ENCODE data around the gene NCOA1.
"Not testable (repeated sequence)": the region's sequence is repeated elsewhere in the genome, so short reads cannot be mapped to it uniquely, and the experiment has no call there.

The NCOA1 gene

DNA sequence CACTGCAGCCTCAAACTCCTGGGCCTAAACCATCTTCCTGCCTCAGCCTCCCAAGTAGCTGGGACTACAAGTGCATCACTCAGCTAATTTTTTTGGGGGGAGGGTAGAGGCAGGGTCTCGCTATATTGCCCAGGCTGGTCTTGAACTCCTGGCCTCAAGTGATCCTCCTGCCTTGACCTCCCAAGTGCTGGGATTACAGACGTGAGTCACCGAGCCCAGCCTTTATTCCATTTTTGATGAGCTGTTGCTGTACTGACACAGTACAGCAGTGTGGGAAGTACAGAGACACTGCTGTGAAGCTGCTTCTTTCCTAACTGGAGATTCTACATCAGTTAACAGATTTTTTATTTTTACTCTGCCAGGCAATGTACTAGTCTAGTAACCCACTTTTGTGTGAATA is 283.3 kb downstream of the NCOA1 start:
- DNase-seq (ENCODE audit: low read depth in 1 of 2, low spot score in 1 of 2): no peak

DNA sequence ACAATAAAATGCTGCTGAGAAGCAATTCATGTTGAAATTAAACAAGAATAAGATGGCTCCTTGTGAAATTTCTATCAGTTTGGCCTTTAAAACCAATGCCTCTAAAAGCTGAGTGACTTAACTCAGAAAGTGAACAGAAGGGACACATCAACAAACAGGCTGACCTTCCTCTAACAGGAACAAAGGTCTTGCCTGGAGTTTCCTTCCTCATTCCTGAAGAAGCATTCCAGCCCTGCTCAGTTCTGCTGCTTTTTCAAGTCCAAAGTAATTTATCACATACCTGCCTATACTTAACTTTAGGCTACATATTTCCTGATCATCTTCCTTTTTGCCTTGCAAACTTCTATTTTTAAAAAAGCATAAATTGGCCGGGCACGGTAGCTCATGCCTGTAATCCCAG is 288.1 kb downstream of the NCOA1 start:
- DNase-seq (ENCODE audit: low read depth in 1 of 2, low spot score in 1 of 2): no peak

DNA sequence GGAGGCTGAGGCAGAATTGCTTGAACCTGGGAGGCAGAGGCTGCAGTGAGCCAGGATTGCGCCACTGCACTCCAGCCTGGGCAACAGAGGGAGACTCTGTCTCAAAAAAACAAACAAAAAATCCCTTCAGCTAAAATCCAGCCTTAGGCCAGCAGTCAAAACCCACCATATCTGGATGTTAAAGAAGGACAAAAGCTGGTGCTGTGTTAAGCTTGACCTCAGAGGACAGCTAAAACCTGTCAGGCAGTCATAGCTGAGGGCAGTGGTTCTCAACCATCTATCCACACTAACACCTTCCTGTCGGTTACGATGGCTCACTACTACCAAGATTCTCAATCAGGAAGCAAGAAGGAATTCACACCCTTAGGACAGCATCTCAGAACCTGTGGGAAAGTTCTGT is 292.6 kb downstream of the NCOA1 start:
- DNase-seq (ENCODE audit: low read depth in 1 of 2, low spot score in 1 of 2): no peak

DNA sequence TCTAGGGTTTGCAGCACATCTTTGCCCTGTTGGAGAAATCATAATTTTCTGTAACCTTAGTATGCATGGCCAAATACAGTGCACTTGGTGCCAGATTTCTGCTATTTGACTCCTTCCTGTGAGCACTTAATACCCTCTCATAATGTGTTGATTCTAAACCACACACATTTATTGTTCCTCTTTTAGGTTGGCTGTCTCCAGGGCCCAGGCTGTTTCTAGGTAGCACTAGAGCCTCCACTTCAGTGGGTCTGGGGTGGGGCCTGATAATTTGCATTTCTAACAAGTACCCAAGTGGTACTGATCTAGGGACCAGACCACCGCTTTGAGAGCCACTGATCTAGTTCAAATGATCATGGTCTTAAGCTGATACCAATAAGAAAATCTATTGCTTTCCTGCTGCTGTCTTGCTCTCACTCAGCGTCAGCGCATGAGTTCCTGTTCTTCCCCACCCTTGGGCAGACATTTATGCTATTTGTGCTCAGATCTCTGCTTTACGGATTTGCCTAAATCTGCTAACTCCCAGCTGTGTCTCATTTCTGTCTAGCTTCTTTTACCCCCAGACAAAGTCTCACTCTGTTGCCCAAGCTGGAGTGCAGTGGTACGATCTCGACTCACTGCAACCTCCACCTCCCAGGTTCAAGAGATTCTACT is 294.7 kb downstream of the NCOA1 start:
- no peak for DNase-seq (ENCODE audit: low read depth in 1 of 2, low spot score in 1 of 2)

DNA sequence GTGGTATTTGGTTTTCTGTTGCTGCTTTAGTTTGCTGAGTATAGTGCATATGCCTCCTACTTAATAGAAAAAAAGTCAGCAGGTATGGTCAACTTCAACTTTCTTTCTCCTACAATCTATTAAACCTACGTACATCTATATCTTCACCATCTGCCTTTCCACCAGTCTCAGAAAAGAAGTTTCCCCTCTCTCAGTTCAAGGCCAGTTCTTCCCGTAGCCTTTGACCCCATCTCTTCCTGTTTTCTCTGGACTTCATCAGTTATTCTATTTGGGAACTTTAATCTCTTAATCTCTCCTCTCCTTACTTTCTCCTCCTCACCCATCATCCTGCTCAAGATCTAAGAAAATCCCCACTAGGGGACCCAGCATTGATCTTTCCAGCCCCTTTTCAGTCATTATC is 296.5 kb downstream of the NCOA1 start:
- no peak for DNase-seq (ENCODE audit: low read depth in 1 of 2, low spot score in 1 of 2)

DNA sequence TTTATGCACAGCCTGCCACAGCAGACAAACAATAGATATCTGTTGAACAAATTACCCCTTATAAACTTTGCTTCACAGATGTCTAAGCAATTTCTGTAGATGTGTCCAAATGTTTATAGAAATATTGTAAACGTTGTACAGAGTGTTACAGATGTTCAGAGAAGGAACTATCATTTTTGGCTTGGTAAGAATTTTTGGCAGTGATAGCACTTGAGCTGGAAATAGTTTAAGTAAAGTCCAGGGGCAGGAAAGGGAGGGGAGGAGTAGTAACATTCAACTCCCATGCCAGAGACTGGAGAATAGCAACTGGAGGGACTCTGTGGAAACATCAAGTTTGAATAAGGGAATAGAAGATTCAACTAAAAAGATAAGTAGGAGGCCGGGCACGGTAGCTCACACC is 297.8 kb downstream of the NCOA1 start:
- DNase-seq (ENCODE audit: low read depth in 1 of 2, low spot score in 1 of 2): no peak

DNA sequence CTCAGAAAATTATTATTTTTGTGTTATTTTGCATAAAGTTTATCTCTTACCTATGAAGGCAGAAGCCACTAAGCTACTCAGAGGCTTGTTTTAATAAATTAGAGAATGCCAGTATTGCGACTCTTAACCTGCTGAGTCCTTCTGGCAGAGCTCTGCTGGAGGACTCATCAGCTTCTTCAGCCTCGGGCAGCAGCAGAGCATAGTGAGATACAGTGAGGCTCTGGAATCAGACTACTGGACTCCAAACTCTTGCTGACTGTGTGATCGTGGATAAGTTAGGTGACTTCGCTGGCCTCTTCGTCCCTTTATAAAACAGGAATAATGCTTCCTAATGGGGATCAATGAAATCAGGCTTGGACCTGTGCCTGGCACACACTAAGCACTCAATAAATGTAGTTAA is 300.4 kb downstream of the NCOA1 start:
- no peak for DNase-seq (ENCODE audit: low read depth in 1 of 2, low spot score in 1 of 2)

DNA sequence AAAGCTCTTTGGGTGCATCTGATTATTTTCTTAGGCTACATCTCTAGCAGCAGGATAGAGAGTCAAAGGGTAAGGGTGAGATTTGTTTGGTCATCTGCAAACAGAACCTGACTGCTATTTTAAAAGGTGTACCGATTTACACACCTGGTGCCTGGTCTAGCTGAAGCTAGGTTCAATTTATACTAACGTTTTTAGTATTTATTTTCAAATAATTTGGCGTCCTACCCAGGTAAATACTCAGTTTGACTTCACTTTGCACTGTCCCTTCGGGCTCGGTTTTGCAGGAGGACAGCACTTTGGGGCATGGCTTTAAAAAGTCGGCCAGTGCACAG is 301.5 kb downstream of the NCOA1 start:
- no peak for DNase-seq (ENCODE audit: low read depth in 1 of 2, low spot score in 1 of 2)

DNA sequence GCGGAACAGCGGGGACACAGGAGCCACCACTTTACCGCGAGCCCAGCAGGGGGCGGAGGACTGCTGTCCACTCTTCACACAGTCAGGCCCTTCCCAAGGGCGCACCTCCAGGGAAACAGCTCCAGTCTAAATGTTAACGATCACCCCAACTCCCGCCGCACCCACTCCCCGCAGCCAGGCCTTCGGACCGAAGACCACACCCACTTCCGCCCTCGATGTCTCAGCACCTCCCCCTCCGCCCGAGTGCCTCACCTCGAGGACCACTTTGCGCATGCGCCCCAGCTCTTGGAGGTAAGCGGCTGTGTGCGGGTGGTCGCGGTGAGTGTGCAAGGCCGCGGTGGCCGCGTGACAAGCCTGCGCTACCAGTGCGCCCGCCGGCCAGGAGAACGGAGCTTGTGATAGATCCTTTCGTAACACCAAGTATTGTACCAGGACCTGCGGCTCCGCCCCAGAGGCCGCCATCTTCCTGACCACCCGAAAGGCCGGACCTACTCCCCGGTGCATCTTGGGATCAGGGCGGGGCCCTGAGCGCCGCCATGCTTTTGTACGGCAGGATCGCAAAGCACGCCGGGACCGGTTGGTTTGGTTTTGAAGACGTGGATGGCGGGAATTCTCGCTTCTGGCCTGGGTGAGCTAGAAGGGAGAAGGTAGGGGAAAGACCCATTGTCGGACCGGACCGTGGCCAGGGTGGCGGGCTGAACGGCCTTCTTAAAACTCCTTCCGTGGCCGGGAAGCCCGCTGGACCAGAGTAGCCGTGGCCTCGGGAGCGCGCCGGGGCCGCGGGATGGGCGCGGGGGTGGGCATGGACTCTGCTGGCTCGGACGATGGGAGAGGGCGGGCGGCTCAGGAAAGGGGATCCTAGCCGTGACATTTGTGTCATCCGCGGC is 302.1 kb downstream of the NCOA1 start, which contains the start of the genes CENPO and PTRHD1:
TSS of gene CENPO (plus strand) at position 552 of the 887 bp plus-strand sequence. CDS start 495 bp downstream, outside the sequence.
TSS of gene PTRHD1 (minus strand) at position 518 of the 887 bp plus-strand sequence. CDS start at position 504, 14 bp downstream.
- peak; percentile 89 to 93 for DNase-seq (ENCODE audit: low read depth in 1 of 2, low spot score in 1 of 2)

DNA sequence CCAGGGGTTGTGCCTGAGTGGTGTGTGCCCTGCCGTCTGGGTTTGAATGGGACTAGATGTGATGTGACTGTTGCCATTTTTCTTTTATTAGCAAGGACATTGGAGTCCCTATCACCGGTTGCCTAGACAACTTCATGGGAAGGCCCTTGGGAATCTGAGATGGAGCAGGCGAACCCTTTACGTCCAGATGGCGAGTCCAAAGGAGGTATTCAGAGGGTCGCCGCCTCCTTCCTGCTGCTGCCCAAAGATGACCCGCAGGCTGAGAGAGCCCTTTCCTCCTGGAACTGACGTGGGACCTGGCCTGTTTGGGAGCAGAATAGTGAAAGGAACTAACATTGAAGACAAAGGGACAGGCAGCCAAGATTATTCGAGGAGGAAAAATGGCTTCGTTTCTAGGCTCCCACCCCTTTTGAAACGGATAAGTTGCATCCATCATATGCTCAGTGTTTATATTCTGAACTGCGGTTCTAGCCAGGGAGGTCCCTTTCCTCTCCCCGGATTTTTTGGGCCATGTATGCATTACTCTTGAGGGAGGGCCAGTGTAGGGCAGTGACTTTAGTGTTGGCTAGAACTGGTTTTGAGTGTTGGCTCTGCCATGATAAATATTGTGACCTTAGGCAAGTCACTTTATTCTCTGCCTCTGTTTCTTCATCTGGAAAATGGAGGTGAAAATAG is 302.8 kb downstream of the NCOA1 start:
- DNase-seq (ENCODE audit: low read depth in 1 of 2, low spot score in 1 of 2): peak in 1 of 2 donors; percentile 1

DNA sequence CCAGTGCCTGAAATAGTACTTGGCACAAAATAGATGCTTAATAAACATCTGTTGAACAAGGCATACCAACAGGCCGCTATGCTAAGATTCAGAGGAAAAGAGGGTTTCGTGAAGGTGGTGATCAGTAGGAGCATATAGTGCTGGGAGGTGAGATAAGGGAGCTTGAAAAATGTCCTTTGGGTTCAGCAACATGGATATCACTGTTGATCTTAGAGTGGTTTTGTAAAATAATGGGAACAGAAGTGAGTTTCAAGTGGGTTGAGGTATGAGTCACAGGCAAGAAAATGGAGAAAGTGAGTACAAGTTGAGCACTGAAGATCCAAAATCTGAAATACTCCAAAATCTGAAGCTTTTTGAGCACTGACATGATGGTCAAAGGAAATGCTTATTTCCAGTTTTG is 306.6 kb downstream of the NCOA1 start:
- DNase-seq (ENCODE audit: low read depth in 1 of 2, low spot score in 1 of 2): no peak

DNA sequence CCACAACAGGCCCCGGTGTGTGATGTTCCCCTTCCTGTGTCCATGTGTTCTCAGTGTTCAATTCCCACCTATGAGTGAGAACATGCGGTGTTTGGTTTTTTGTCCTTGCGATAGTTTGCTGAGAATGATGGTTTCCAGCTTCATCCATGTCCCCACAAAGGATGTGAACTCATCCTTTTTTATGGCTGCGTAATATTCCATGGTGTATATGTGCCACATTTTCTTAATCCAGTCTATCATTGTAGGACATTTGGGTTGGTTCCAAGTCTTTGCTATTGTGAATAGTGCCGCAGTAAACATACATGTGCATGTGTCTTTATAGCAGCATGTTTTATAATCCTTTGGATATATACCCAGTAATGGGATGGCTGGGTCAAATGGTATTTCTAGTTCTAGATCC is 309.4 kb downstream of the NCOA1 start:
- not testable (repeated sequence) for DNase-seq (ENCODE audit: low read depth in 1 of 2, low spot score in 1 of 2)

DNA sequence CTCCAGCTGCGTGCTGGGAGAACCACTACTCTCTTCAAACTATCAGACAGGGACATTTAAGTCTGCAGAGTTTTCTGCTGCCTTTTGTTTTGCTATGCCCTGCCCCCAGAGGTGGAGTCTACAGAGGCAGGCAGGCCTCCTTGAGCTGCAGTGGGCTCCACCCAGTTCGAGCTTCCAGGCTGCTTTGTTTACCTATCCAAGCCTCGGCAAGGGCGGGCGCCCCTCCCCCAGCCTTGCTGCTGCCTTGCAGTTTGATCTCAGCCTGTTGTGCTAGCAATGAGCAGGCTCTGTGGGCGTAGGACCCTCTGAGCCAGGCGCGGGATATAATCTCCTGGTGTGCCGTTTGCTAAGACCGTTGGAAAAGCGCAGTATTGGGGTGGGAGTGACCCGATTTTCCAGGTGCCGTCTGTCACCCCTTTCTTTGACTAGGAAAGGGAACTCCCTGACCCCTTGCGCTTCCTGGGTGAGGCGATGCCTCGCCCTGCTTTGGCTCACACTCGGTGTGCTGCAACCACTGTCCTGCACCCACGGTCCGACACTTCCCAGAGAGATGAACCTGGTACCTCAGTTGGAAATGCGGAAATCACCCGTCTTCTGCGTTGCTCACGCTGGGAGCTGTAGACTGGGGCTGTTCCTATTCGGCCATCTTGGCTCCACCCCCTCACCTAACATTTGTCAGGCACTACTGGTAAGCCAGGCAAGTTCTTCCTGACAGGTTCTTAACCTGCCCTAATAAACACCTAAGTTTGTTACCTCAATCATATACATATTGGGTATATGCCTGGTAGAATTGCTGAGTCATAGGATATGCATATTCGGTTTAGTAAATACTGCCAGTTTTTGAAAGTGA is 315.0 kb downstream of the NCOA1 start:
- not testable (repeated sequence) for DNase-seq (ENCODE audit: low read depth in 1 of 2, low spot score in 1 of 2)

DNA sequence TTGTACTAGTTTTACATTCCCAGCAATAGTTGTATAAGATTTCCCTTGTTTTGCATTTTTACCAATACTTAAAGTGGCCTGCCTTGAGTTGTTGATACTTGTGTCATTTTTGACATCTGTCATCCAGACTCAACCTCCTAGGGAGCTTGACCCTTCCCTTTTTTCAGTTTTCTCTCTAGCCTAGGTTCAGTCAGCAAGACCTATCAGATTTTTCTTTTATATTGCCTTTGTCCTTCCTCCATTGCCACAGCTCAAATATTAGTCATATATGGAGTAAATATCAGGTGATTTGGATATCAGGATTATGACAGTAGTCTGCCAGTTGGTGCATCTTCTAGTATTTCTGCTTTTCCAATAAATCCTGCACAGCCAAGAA is 315.6 kb downstream of the NCOA1 start:
- no peak for DNase-seq (ENCODE audit: low read depth in 1 of 2, low spot score in 1 of 2)

DNA sequence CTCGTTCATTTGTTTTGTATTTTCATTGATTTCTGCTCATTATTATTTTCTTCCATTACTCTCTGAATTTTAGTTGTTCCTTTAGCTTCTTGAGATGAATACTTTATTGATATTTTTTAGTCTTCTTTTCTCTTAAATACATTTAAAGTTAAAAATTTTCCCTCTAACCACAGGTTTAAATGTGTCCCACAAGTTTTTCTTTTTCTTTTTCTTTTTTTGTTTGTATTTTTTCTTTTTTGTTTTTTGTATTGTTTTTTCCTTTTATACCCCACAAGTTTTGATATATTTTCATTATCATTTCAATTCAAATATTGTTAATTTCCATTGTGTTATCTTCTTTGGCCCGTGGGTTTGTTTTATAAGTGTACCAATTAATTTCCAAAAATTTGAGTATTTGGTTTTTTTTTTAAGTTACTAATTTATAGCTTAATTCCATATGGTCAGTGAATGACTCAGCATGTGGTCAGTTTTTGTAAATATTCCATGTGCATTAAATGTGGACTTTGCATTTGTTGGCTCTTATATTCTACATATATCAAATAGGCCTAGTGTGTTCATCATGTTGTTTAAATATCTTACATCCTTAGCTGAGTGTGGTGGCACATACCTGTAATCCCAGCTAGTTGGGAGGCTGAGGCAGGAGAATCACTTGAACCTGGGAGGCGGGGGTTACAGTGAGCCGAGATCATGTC is 318.4 kb downstream of the NCOA1 start:
- DNase-seq (ENCODE audit: low read depth in 1 of 2, low spot score in 1 of 2): no peak

DNA sequence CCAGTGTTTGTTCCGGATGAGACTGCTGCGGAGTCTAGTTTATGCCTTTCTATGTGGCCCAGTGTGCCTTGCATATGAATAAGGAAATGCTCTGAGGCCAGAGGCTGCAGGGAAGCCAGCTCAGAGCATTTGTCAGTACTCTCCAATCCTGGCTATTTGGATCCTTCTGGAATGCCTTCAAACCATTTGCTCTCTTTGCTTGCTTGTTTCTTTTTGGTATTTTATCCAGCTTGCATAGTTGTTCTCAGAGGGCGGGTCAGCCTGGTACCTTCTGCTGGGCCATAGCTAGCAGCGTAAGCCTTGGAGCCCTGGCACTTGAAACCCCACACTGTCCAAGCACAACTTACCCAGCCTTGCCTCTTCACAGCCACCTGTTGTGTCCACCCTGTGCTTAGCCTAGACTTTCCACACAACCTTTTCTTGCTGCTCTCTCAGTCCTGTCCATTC is 322.7 kb downstream of the NCOA1 start:
- DNase-seq (ENCODE audit: low read depth in 1 of 2, low spot score in 1 of 2): no peak

DNA sequence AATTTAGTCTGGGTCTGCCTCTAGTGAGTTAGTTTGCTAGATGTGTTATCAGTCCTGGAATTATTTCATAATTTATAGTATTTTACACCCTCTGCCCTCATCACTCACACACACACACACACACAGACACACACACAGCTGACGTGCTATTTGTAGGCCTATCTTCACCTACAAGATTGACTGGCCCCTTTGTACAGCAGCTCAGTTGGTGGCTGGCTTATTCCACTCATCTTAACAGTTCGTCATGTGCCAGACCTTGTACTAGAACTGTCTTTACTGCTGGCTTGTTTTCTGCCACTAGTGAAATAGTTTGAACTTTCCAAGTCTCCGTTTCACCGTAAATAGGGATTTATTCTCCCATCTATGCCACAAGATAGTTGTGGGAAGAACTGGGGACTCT is 323.5 kb downstream of the NCOA1 start:
- DNase-seq (ENCODE audit: low read depth in 1 of 2, low spot score in 1 of 2): no peak

DNA sequence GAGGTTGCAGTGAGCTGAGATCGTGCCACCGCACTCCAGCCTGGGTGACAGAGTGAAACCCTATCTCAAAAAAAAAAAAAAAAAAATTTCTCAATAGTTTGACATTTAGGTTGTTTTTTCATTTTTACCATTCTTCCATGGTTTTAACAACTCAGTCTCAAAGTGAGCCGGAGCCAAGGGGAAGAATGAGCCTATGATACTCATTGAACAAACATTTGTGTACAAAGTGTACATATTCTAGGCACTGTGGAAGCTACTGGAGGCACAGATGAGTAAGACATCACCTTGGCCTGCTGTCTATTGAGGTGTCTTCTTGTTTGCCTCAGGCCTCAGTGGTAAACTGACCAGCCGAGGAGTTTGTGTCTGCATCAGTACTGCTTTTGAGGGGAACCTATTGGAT is 324.1 kb downstream of the NCOA1 start:
- DNase-seq (ENCODE audit: low read depth in 1 of 2, low spot score in 1 of 2): no peak

DNA sequence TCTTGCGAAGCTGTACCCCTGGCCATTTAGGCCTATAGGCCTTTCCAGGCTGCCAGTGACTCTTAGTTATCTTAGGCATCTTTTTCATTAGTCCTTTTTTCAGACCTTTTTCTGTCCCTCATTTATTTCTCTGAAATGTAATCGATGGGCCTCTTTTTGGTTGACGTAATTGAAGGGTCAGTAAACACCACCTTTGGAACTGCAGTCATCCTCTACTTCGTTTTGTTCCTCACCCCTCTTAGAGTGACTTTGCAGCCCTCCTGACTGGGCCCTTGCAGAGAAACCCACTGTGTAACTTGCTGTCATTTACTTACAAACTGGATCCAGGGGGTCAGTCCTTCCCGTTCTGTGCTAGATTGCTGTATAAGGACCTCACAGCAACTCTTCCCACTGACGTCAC is 325.4 kb downstream of the NCOA1 start:
- no peak for DNase-seq (ENCODE audit: low read depth in 1 of 2, low spot score in 1 of 2)

DNA sequence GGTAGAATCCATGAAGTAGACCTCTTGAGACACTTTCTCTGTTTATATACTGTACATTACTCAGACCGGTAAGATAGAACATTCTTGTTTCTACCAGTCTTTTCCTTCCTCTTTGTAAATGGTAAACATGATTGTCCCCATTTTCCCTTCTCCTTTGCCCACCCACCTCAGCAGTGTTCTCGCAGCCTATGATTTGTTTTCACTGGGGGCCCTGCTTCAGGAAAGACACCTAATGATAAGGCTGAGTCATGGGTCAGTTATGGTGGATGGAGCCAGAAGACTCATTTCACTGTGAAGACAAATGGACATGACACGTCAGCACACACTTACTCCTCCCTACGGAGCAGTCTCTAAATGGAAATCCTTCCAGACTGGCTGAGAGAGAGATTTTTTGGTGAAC is 325.8 kb downstream of the NCOA1 start:
- no peak for DNase-seq (ENCODE audit: low read depth in 1 of 2, low spot score in 1 of 2)

All from activated CD4-positive, alpha-beta T cell treated with anti-CD3 and anti-CD28 coated beads, Interleukin-2, amount 50 U/mL, for 24 hours (primary cell).